WTC11 (cell line): Measurements from ENCODE around the gene APOF. TPM values are rescaled to one million over a fixed set of nuclear protein-coding genes. Genes with fewer than 3 reads are reported as not detected.

Experiments used
- ATAC-seq: fragments of 200-7000 bp; cut with Tn5 transposase; 2 replicates; pipeline ENCODE4 v1.10.0; 2021; ENCODE audit warnings: mild to moderate bottlenecking, moderate library complexity
- CTCF ChIA-PET: fragments of 300-600 bp; sonication (Branson Sonifier 250); formaldehyde crosslinking; loops from one replicate; lab custom pipeline; 2021; ENCODE audit warnings: antibody characterized with exemption; lab: Charles Lee
- POLR2A ChIA-PET: fragments of 350-600 bp; sonication (Branson Sonifier 250); formaldehyde crosslinking; loops from one replicate; lab custom pipeline; 2021; ENCODE audit warnings: antibody characterized with exemption; lab: Charles Lee
- DNase-seq: peaks from one replicate; pipeline ENCODE4 v3.0.0; 2021; ENCODE audit warnings: low spot score
- H3K27ac Mint-ChIP-seq: 2 replicates; pipeline ENCODE4 v1.8.0; 2021; ENCODE audit warnings: mixed read lengths
- H3K27me3 Mint-ChIP-seq: 2 replicates; pipeline ENCODE4 v1.8.0; 2021; ENCODE audit warnings: low read depth, mild to moderate bottlenecking, moderate library complexity, mixed read lengths
- H3K36me3 Mint-ChIP-seq: 2 replicates; pipeline ENCODE4 v1.8.0; 2021; ENCODE audit warnings: mixed read lengths
- H3K4me1 Mint-ChIP-seq: 2 replicates; pipeline ENCODE4 v1.8.0; 2022; ENCODE audit warnings: mixed read lengths
- H3K4me3 Mint-ChIP-seq: 2 replicates; pipeline ENCODE4 v1.8.0; 2021; ENCODE audit warnings: mild to moderate bottlenecking, moderate library complexity, mixed read lengths
- H3K9me3 Mint-ChIP-seq: 2 replicates; pipeline ENCODE4 v1.8.0; 2021; ENCODE audit warnings: mixed read lengths
- ERG ChIP-seq: fragments of 250-450 bp; sonication (Bioruptor Pico); IDR thresholded peaks from 2 replicates; pipeline ENCODE4 v1.8.0; 2021; ENCODE audit warnings: mild to moderate bottlenecking
- ESRRA ChIP-seq: sonication (generic); formaldehyde crosslinking; IDR thresholded peaks from 2 replicates; pipeline ENCODE4 v1.8.1; 2022; ENCODE audit warnings: mild to moderate bottlenecking, missing genetic modification reagents, borderline replicate concordance
- ETV6 ChIP-seq: sonication (generic); formaldehyde crosslinking; IDR thresholded peaks from 2 replicates; pipeline ENCODE4 v1.8.1; 2022; ENCODE audit warnings: mild to moderate bottlenecking, missing genetic modification reagents
- FOXK1 ChIP-seq: sonication (generic); formaldehyde crosslinking; IDR thresholded peaks from 2 replicates; pipeline ENCODE4 v1.8.0; 2022; ENCODE audit warnings: mild to moderate bottlenecking, moderate library complexity, missing genetic modification reagents
- JAZF1 ChIP-seq: fragments of 250-450 bp; sonication (Bioruptor Pico); IDR thresholded peaks from 2 replicates; pipeline ENCODE4 v1.9.0; 2021; ENCODE audit warnings: moderate library complexity, mild to moderate bottlenecking, inconsistent platforms
- MAX ChIP-seq: sonication (generic); formaldehyde crosslinking; IDR thresholded peaks from 2 replicates; pipeline ENCODE4 v1.8.0; 2022; ENCODE audit warnings: mild to moderate bottlenecking, missing genetic modification reagents
- MXD4 ChIP-seq: fragments of 250-450 bp; sonication (Bioruptor Pico); IDR thresholded peaks from 2 replicates; pipeline ENCODE4 v1.8.0; 2021; ENCODE audit warnings: mild to moderate bottlenecking, moderate library complexity, borderline replicate concordance
- NFE2L1 ChIP-seq: sonication (generic); formaldehyde crosslinking; IDR thresholded peaks from 2 replicates; pipeline ENCODE4 v1.8.1; 2023; ENCODE audit warnings: missing genetic modification reagents
- NR1H2 ChIP-seq: sonication (generic); formaldehyde crosslinking; IDR thresholded peaks from 2 replicates; pipeline ENCODE4 v1.9.0; 2021; ENCODE audit warnings: mild to moderate bottlenecking, moderate library complexity, missing genetic modification reagents
- NR2C2 ChIP-seq: sonication (generic); formaldehyde crosslinking; IDR thresholded peaks from 2 replicates; pipeline ENCODE4 v1.8.0; 2022; ENCODE audit warnings: mild to moderate bottlenecking, missing genetic modification reagents
- RORB ChIP-seq: fragments of 250-450 bp; sonication (Bioruptor Pico); IDR thresholded peaks from 2 replicates; pipeline ENCODE4 v1.9.0; 2021; ENCODE audit warnings: mild to moderate bottlenecking
- TCF7 ChIP-seq: sonication (generic); formaldehyde crosslinking; IDR thresholded peaks from 2 replicates; pipeline ENCODE4 v1.8.0; 2022; ENCODE audit warnings: mild to moderate bottlenecking, low read depth, missing genetic modification reagents, moderate library complexity
- TEAD4 ChIP-seq: sonication (generic); formaldehyde crosslinking; IDR thresholded peaks from 2 replicates; pipeline ENCODE4 v1.8.0; 2022; ENCODE audit warnings: mild to moderate bottlenecking, missing genetic modification reagents
- ZBTB21 ChIP-seq: sonication (generic); formaldehyde crosslinking; IDR thresholded peaks from 2 replicates; pipeline ENCODE4 v1.8.1; 2023; ENCODE audit warnings: mild to moderate bottlenecking, missing genetic modification reagents, borderline replicate concordance
- ZNF138 ChIP-seq: sonication (generic); formaldehyde crosslinking; conservative IDR thresholded peaks from 2 replicates; pipeline ENCODE4 v1.8.1; 2022; ENCODE audit warnings: mild to moderate bottlenecking, moderate library complexity, missing genetic modification reagents
- total RNA-seq: library from RNA; stranded (reverse); gene quantifications from 3 replicates; pipeline ENCODE4 v1.2.3, GENCODE V29; 2021
- TF ChIP-seq, protein P1 (sequence below): sonication (generic); formaldehyde crosslinking; IDR thresholded peaks from 2 replicates; pipeline ENCODE4 v1.8.0; 2022; ENCODE audit warnings: mild to moderate bottlenecking, missing genetic modification reagents
- TF ChIP-seq, protein P2 (sequence below): sonication (generic); formaldehyde crosslinking; IDR thresholded peaks from 2 replicates; pipeline ENCODE4 v1.8.0; 2022; ENCODE audit warnings: mild to moderate bottlenecking, missing genetic modification reagents
- TF ChIP-seq, protein P3 (sequence below): fragments of 250-450 bp; sonication (Bioruptor Pico); IDR thresholded peaks from 2 replicates; pipeline ENCODE4 v1.9.0; 2021; ENCODE audit warnings: mild to moderate bottlenecking
- TF ChIP-seq, protein P4 (sequence below): fragments of 200-600 bp; IDR thresholded peaks from 2 replicates; pipeline ENCODE4 v1.8.0; 2022; ENCODE audit warnings: antibody characterized with exemption
- TF ChIP-seq, protein P5 (sequence below): sonication (generic); formaldehyde crosslinking; IDR thresholded peaks from 2 replicates; pipeline ENCODE4 v1.8.1; 2022; ENCODE audit warnings: low read depth, mild to moderate bottlenecking, moderate library complexity, missing genetic modification reagents, borderline replicate concordance

Gene APOF
- total RNA-seq, 1 experiment from 2014 or later = not detected

DNA sequence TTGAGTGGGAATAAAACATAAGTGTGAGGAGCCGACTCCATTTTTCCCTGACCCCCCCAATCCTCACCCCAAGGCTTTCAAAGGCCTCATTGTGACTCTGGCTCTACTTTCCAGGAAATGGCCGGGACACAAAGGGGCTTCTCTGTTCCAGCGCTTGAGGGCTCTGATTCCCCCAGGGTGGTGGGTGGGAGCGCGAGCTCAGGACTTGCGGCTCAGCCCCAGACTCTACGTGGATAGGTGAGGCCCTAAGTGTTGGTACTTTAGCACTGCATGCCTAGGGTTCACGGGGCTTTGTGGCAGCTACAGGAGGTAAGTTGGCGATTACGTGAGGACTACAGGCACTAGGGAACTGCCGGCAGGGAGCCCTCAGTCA lies 47.4 kb downstream of the APOF start:
- no peak for ATAC-seq
- H3K27me3 Mint-ChIP-seq = no peaks in the 10 kb centered on the region
- POLR2A ChIA-PET = interaction anchor here (0.5 to 2.5 kb wide), 12 partner anchors 10 to 364 kb away, joined by 3 to 24 read pairs (median 4); partner anchors contain the start of genes IL23A, PA2G4, RNF41 and SMARCC2
- TF ChIP-seq MAX = no peak
- TF ChIP-seq ETV6 (CRISPR knock-in tag) = 0 out of 2 replicates have a peak, but pooled peaks have one; percentile 24
- TF ChIP-seq RORB (CRISPR knock-in tag) = no peak
- no peak for TF ChIP-seq JAZF1
- TF ChIP-seq TCF7 (CRISPR knock-in tag) = no peak
- TF ChIP-seq, all 79 proteins: peak for 1
- CTCF ChIA-PET = interaction anchor here (0.6 to 4.5 kb wide), 24 partner anchors 15 to 322 kb away, joined by 3 to 59 read pairs (median 6); partner anchors contain the start of genes COQ10A, CS, IL23A and PA2G4
- no peaks in the 10 kb centered on the region for H3K9me3 Mint-ChIP-seq
- peak overlapping the region; percentile 98 for H3K4me3 Mint-ChIP-seq
- no peak for DNase-seq
- H3K36me3 Mint-ChIP-seq = peaks cover 30% of the 10 kb centered on the region
- peaks cover 8% of the 10 kb centered on the region for H3K4me1 Mint-ChIP-seq
- H3K27ac Mint-ChIP-seq = peak overlapping the region; percentile 99

DNA sequence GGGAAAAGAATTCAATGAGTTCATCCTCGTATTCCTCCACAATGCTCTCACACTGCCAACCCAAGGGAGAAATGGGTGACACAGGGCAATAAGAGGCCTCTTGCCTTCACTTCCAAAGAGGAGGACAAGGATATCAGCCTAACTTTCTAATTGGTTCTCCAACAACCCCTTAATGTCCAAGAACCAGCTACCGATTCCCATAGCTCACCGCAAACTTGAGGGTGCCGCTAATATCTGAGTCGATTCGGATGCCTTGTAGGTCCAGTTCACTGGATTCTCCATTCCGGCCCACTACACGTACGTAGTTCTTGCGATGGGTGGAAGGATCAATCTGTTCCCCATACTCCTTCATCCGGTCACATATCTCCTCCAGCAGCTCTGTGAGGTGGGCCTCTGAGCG lies 51.7 kb downstream of the APOF start:
- ChIA-PET POLR2A (no interaction called here), CTCF (no interaction called here)
- no peaks in the 10 kb centered on the region for H3K9me3 Mint-ChIP-seq
- no peaks in the 10 kb centered on the region for H3K27me3 Mint-ChIP-seq
- ATAC-seq = no peak
- H3K4me3 Mint-ChIP-seq = no peak overlapping the region
- TF ChIP-seq ZNF138 (CRISPR knock-in tag) = no peak
- no peak for TF ChIP-seq TCF7 (CRISPR knock-in tag)
- TF ChIP-seq, protein P1, sequence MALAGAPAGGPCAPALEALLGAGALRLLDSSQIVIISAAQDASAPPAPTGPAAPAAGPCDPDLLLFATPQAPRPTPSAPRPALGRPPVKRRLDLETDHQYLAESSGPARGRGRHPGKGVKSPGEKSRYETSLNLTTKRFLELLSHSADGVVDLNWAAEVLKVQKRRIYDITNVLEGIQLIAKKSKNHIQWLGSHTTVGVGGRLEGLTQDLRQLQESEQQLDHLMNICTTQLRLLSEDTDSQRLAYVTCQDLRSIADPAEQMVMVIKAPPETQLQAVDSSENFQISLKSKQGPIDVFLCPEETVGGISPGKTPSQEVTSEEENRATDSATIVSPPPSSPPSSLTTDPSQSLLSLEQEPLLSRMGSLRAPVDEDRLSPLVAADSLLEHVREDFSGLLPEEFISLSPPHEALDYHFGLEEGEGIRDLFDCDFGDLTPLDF = no peak
- TF ChIP-seq, protein P2, sequence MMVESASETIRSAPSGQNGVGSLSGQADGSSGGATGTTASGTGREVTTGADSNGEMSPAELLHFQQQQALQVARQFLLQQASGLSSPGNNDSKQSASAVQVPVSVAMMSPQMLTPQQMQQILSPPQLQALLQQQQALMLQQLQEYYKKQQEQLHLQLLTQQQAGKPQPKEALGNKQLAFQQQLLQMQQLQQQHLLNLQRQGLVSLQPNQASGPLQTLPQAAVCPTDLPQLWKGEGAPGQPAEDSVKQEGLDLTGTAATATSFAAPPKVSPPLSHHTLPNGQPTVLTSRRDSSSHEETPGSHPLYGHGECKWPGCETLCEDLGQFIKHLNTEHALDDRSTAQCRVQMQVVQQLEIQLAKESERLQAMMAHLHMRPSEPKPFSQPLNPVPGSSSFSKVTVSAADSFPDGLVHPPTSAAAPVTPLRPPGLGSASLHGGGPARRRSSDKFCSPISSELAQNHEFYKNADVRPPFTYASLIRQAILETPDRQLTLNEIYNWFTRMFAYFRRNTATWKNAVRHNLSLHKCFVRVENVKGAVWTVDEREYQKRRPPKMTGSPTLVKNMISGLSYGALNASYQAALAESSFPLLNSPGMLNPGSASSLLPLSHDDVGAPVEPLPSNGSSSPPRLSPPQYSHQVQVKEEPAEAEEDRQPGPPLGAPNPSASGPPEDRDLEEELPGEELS (CRISPR knock-in tag) = no peak
- no peak for TF ChIP-seq NFE2L1 (CRISPR knock-in tag)
- TF ChIP-seq ETV6 (CRISPR knock-in tag) = no peak
- no peak for TF ChIP-seq ZBTB21 (CRISPR knock-in tag)
- TF ChIP-seq, protein P3, sequence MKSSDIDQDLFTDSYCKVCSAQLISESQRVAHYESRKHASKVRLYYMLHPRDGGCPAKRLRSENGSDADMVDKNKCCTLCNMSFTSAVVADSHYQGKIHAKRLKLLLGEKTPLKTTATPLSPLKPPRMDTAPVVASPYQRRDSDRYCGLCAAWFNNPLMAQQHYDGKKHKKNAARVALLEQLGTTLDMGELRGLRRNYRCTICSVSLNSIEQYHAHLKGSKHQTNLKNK (CRISPR knock-in tag) = no peak
- TF ChIP-seq ESRRA (CRISPR knock-in tag) = no peak
- no peak for TF ChIP-seq MXD4 (CRISPR knock-in tag)
- TF ChIP-seq, protein P4, sequence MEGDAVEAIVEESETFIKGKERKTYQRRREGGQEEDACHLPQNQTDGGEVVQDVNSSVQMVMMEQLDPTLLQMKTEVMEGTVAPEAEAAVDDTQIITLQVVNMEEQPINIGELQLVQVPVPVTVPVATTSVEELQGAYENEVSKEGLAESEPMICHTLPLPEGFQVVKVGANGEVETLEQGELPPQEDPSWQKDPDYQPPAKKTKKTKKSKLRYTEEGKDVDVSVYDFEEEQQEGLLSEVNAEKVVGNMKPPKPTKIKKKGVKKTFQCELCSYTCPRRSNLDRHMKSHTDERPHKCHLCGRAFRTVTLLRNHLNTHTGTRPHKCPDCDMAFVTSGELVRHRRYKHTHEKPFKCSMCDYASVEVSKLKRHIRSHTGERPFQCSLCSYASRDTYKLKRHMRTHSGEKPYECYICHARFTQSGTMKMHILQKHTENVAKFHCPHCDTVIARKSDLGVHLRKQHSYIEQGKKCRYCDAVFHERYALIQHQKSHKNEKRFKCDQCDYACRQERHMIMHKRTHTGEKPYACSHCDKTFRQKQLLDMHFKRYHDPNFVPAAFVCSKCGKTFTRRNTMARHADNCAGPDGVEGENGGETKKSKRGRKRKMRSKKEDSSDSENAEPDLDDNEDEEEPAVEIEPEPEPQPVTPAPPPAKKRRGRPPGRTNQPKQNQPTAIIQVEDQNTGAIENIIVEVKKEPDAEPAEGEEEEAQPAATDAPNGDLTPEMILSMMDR = no peak
- no peak for TF ChIP-seq FOXK1 (CRISPR knock-in tag)
- TF ChIP-seq TEAD4 (CRISPR knock-in tag) = no peak
- no peak for TF ChIP-seq NR2C2 (CRISPR knock-in tag)
- TF ChIP-seq ERG (CRISPR knock-in tag) = no peak
- TF ChIP-seq, protein P5, sequence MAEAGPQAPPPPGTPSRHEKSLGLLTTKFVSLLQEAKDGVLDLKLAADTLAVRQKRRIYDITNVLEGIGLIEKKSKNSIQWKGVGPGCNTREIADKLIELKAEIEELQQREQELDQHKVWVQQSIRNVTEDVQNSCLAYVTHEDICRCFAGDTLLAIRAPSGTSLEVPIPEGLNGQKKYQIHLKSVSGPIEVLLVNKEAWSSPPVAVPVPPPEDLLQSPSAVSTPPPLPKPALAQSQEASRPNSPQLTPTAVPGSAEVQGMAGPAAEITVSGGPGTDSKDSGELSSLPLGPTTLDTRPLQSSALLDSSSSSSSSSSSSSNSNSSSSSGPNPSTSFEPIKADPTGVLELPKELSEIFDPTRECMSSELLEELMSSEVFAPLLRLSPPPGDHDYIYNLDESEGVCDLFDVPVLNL = no peak
- TF ChIP-seq NR1H2 (CRISPR knock-in tag) = no peak
- H3K4me1 Mint-ChIP-seq = peaks cover 8% of the 10 kb centered on the region
- H3K27ac Mint-ChIP-seq = no peak overlapping the region
- no peak for DNase-seq
- peaks cover 42% of the 10 kb centered on the region for H3K36me3 Mint-ChIP-seq
